HCT116 (cell line): ENCODE measurements around the gene CRMP1. TPM values are rescaled to one million over a fixed set of nuclear protein-coding genes. Genes with fewer than 3 reads are reported as not detected.

Source experiments
- ATAC-seq: fragments of 200-7000 bp; cut with Tn5 transposase; 2 replicates; pipeline ENCODE4 v1.9.1; 2020; ENCODE audit warnings: mild to moderate bottlenecking, moderate library complexity
- BruUV-seq: library from RNA; stranded (reverse); fragments of 400-500 nt; replicated peaks from 2 replicates; lab custom pipeline; 2021; lab: Mats Ljungman, UMichigan
- CTCF ChIA-PET: fragments of 300-600 bp; sonication (Branson Sonifier 250); formaldehyde crosslinking; loops from one replicate; lab custom pipeline; 2021; ENCODE audit warnings: antibody characterized with exemption; lab: Charles Lee
- POLR2A ChIA-PET: fragments of 300-600, 350-600 bp; sonication (Branson Sonifier 250); formaldehyde crosslinking; loops from one replicate; lab custom pipeline; 2021; ENCODE audit warnings: antibody characterized with exemption; lab: Charles Lee
- RAD21 ChIA-PET, 2 experiments: fragments of 300-600 bp; sonication (Branson Sonifier 250); formaldehyde crosslinking; loops; one replicate each; lab custom pipeline; 2023; ENCODE audit warnings: low total read pairs in 2 of 2; ENCODE audit not compliant: uncharacterized antibody in 2 of 2, unreplicated experiment in 2 of 2, low non-redundant PET in 1 of 2; lab: Charles Lee
- DNase-seq: peaks from one replicate; pipeline ENCODE4 v3.0.0-alpha.2; 2010; ENCODE audit warnings: low read depth, low spot score
- H2AFZ ChIP-seq: fragments of 200-600 bp; shearing (Covaris generic), sonication (generic); 2 replicates; pipeline ENCODE4 v1.6.1; 2017; ENCODE audit warnings: low read depth, mixed run types, mixed read lengths, antibody characterized with exemption, low read length; ENCODE audit not compliant: poor library complexity, severe bottlenecking
- H3K27ac ChIP-seq: 2 replicates; pipeline ENCODE4 v1.5.1; 2012; ENCODE audit warnings: low read depth, low read length
- H3K27me3 ChIP-seq: fragments of 200-600 bp; sonication (generic); 2 replicates; pipeline ENCODE4 v1.6.1; 2016; ENCODE audit warnings: mixed run types, low read length, mixed read lengths; ENCODE audit not compliant: insufficient read depth
- H3K36me3 ChIP-seq, 2 experiments: fragments of 200-500 bp in 1 of 2; fragments of 200-600 bp in 1 of 2; sonication (Bioruptor generic) in 1 of 2; sonication (generic) in 1 of 2; 2 replicates each; pipeline versions ENCODE4 v1.5.1 to v1.6.1; 2014 to 2016; ENCODE audit warnings: low read length in 2 of 2, inconsistent platforms in 1 of 2, mixed read lengths in 1 of 2, mixed run types in 1 of 2; ENCODE audit not compliant: insufficient read depth in 2 of 2, control insufficient read depth in 1 of 2
- H3K4me1 ChIP-seq, 2 experiments: fragments of 200-600 bp in 1 of 2; sonication (generic) in 1 of 2; 2 replicates each; pipeline versions ENCODE4 v1.5.1 to v1.6.1; 2012 to 2017; ENCODE audit warnings: low read length in 2 of 2, inconsistent platforms in 1 of 2, mild to moderate bottlenecking in 1 of 2, mixed read lengths in 1 of 2, mixed run types in 1 of 2, moderate library complexity in 1 of 2; ENCODE audit not compliant: insufficient read depth in 2 of 2, control insufficient read depth in 1 of 2
- H3K4me2 ChIP-seq: fragments of 200-600 bp; sonication (generic); 2 replicates; pipeline ENCODE4 v1.6.1; 2017; ENCODE audit warnings: mixed run types, low read length, mixed read lengths
- H3K4me3 ChIP-seq, 2 experiments: fragments of 200-600 bp in 1 of 2; sonication (generic) in 1 of 2; replicated peaks in 1 of 2; 2 replicates each; pipeline ENCODE4 v1.5.1; 2011 to 2016; ENCODE audit warnings: low read length in 2 of 2, control low read depth in 1 of 2, low read depth in 1 of 2, mild to moderate bottlenecking in 1 of 2, mixed read lengths in 1 of 2, mixed run types in 1 of 2
- H3K79me2 ChIP-seq: fragments of 200-600 bp; sonication (generic); 2 replicates; pipeline ENCODE4 v1.6.1; 2017; ENCODE audit warnings: mild to moderate bottlenecking, mixed run types, low read length, moderate library complexity, mixed read lengths; ENCODE audit not compliant: insufficient read depth
- H3K9ac ChIP-seq: fragments of 200-600 bp; sonication (generic); 2 replicates; pipeline ENCODE4 v1.6.1; 2016; ENCODE audit warnings: low read length, mixed read lengths
- H3K9me2 ChIP-seq: fragments of 200-600 bp; sonication (generic), shearing (Covaris generic); 2 replicates; pipeline ENCODE4 v1.6.1; 2017; ENCODE audit warnings: mixed run types, mild to moderate bottlenecking, moderate library complexity; ENCODE audit not compliant: insufficient read depth
- H3K9me3 ChIP-seq, 2 experiments: fragments of 200-500 bp in 1 of 2; fragments of 200-600 bp in 1 of 2; sonication (Bioruptor generic) in 1 of 2; sonication (generic) in 1 of 2; 2 replicates each; pipeline ENCODE4 v1.6.1; 2014 to 2017; ENCODE audit warnings: low read length in 2 of 2, mixed read lengths in 2 of 2, inconsistent platforms in 1 of 2, low read depth in 1 of 2, mild to moderate bottlenecking in 1 of 2, mixed run types in 1 of 2, moderate library complexity in 1 of 2; ENCODE audit not compliant: control insufficient read depth in 1 of 2, insufficient read depth in 1 of 2
- H4K20me1 ChIP-seq: fragments of 200-600 bp; sonication (generic), shearing (Covaris generic); 2 replicates; pipeline ENCODE4 v1.6.1; 2017; ENCODE audit warnings: mixed run types, mild to moderate bottlenecking, moderate library complexity; ENCODE audit not compliant: insufficient read depth
- EZH2phosphoT487 ChIP-seq: fragments of 200-600 bp; IDR thresholded peaks from 2 replicates; pipeline ENCODE4 v1.6.1; 2018; ENCODE audit warnings: antibody characterized with exemption, borderline replicate concordance
- FOSL1 ChIP-seq: IDR thresholded peaks from 2 replicates; pipeline ENCODE4 v1.6.1; 2012; ENCODE audit warnings: low read depth
- JUND ChIP-seq: IDR thresholded peaks from 2 replicates; pipeline ENCODE4 v1.6.1; 2012
- POLR2AphosphoS5 ChIP-seq: IDR thresholded peaks from 2 replicates; pipeline ENCODE4 v1.6.1; 2011; ENCODE audit warnings: mild to moderate bottlenecking, low read depth, low read length, moderate library complexity
- REST ChIP-seq: IDR thresholded peaks from 2 replicates; pipeline ENCODE4 v1.6.1; 2012; ENCODE audit warnings: low read depth
- SIN3A ChIP-seq: IDR thresholded peaks from 2 replicates; pipeline ENCODE4 v1.6.1; 2012; ENCODE audit warnings: low read depth
- SRF ChIP-seq: IDR thresholded peaks from 2 replicates; pipeline ENCODE4 v1.6.1; 2012; ENCODE audit warnings: low read depth
- TCF7L2 ChIP-seq: IDR thresholded peaks from 2 replicates; pipeline ENCODE4 v1.7.0; 2011; ENCODE audit warnings: borderline replicate concordance, inconsistent platforms; ENCODE audit not compliant: insufficient read depth, insufficient read length; ENCODE audit errors: extremely low read depth
- ZBTB33 ChIP-seq: IDR thresholded peaks from 2 replicates; pipeline ENCODE4 v1.6.1; 2011; ENCODE audit warnings: mild to moderate bottlenecking, low read length, moderate library complexity; ENCODE audit not compliant: insufficient replicate concordance; ENCODE audit errors: extremely low read depth
- ZFX ChIP-seq: fragments of 450-650 bp; IDR thresholded peaks from 2 replicates; pipeline ENCODE4 v1.6.1; 2017
- intact Hi-C: fragments of 100-400 bp; cut with micrococcal nuclease; formaldehyde crosslinking; loops from 2 replicates; pipeline ENCODE4 v1.10.0; 2022
- total RNA-seq: library from RNA; stranded (reverse); gene quantifications from one replicate; pipeline ENCODE4 v1.2.1, GENCODE V29; 2021; ENCODE audit not compliant: unreplicated experiment

The CRMP1 gene
- total RNA-seq, 1 experiment from 2014 or later = not detected

GRCh38 chr4:5928274-5928673 lies 35.4 kb upstream of the CRMP1 start:
- Histone ChIP-seq H3K4me2 (no peak overlapping the region), H2AFZ (no peak overlapping the region), H3K4me1 (peaks cover 0 to 3% of the 10 kb centered on the region in 2 experiments; a peak in 1 of 4 replicates), H3K9me2 (no peaks in the 10 kb centered on the region), H3K9me3 (no peaks in the 10 kb centered on the region), H3K27me3 (peaks cover 60% of the 10 kb centered on the region), H4K20me1 (no peaks in the 10 kb centered on the region), H3K36me3 (no peaks in the 10 kb centered on the region), H3K27ac (no peak overlapping the region), H3K79me2 (no peaks in the 10 kb centered on the region), H3K9ac (no peak overlapping the region), H3K4me3 (no peak overlapping the region)
- ChIA-PET RAD21 (no interaction called here), POLR2A (no interaction called here), CTCF (no interaction called here)
- ATAC-seq (no peak), DNase-seq (no peak)
- no TSS peak for BruUV-seq
- intact Hi-C loops = no loop called here
- no peak for TF ChIP-seq REST
- TF ChIP-seq TCF7L2 = no peak
- TF ChIP-seq ZFX = no peak
- TF ChIP-seq EZH2phosphoT487 = no peak
- TF ChIP-seq JUND = no peak
- no peak for TF ChIP-seq ZBTB33
- TF ChIP-seq FOSL1 = no peak
- no peak for TF ChIP-seq SRF
- no peak for TF ChIP-seq POLR2AphosphoS5
- no peak for TF ChIP-seq SIN3A
